Effector memory CD4-positive, alpha-beta T cell (primary cell): ENCODE data around the gene INTS15.

Experiments used
- DNase-seq, 3 donors: peaks; one replicate each; pipeline ENCODE4 v3.0.0-alpha.2; 2020
- H3K27ac ChIP-seq: 2 replicates; pipeline ENCODE4 v1.7.0; 2013; ENCODE audit warnings: mild to moderate bottlenecking, low read length, moderate library complexity; ENCODE audit not compliant: insufficient read depth, poor library complexity, severe bottlenecking
- H3K27me3 ChIP-seq: replicated peaks from 2 replicates; pipeline ENCODE4 v1.7.0; 2013; ENCODE audit warnings: mild to moderate bottlenecking, low read length; ENCODE audit not compliant: insufficient read depth, control insufficient read depth, poor library complexity, severe bottlenecking
- H3K36me3 ChIP-seq: 2 replicates; pipeline ENCODE4 v1.7.0; 2013; ENCODE audit warnings: mild to moderate bottlenecking, low read length, moderate library complexity; ENCODE audit not compliant: control insufficient read depth, insufficient read depth
- H3K4me1 ChIP-seq: 2 replicates; pipeline ENCODE4 v1.7.0; 2013; ENCODE audit warnings: low read length, mild to moderate bottlenecking; ENCODE audit not compliant: control insufficient read depth, insufficient read depth, poor library complexity, severe bottlenecking
- H3K4me3 ChIP-seq: 2 replicates; pipeline ENCODE4 v1.7.0; 2013; ENCODE audit warnings: low read length, low read depth, mild to moderate bottlenecking; ENCODE audit not compliant: insufficient read depth, poor library complexity, severe bottlenecking
- H3K9me3 ChIP-seq: 2 replicates; pipeline ENCODE4 v1.7.0; 2013; ENCODE audit warnings: mild to moderate bottlenecking, low read length, moderate library complexity; ENCODE audit not compliant: control insufficient read depth

Gene INTS15

DNA sequence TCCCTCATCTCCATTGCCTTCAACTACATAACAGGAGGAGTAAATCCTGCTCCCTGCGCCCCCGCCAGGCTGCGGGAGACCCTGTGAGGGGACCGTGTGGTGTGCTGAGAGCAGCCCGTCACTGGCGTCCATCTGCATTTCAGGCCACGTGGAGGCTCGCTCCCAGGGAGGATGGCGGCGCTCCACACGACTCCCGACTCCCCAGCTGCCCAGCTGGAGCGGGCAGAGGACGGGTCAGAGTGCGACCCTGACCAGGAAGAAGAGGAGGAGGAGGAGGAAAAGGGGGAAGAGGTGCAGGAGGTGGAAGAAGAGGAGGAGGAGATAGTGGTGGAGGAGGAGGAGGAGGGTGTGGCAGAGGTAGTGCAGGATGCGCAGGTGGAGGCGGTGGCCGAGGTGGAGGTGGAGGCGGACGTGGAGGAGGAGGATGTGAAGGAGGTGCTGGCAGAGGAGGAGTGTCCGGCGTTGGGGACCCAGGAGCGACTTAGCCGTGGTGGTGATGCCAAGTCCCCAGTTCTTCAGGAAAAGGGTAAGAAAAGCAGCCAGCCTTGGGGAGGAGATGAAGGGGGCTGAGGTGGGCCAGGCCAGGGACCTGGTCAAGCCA lies 52.5 kb downstream of the INTS15 start:
- Histone ChIP-seq H3K36me3 (peaks cover 49% of the 10 kb centered on the region), H3K27ac (no peak overlapping the region), H3K27me3 (no peaks in the 10 kb centered on the region), H3K4me1 (peaks cover 9% of the 10 kb centered on the region), H3K9me3 (no peaks in the 10 kb centered on the region), H3K4me3 (no peak overlapping the region)
- no peak for DNase-seq

DNA sequence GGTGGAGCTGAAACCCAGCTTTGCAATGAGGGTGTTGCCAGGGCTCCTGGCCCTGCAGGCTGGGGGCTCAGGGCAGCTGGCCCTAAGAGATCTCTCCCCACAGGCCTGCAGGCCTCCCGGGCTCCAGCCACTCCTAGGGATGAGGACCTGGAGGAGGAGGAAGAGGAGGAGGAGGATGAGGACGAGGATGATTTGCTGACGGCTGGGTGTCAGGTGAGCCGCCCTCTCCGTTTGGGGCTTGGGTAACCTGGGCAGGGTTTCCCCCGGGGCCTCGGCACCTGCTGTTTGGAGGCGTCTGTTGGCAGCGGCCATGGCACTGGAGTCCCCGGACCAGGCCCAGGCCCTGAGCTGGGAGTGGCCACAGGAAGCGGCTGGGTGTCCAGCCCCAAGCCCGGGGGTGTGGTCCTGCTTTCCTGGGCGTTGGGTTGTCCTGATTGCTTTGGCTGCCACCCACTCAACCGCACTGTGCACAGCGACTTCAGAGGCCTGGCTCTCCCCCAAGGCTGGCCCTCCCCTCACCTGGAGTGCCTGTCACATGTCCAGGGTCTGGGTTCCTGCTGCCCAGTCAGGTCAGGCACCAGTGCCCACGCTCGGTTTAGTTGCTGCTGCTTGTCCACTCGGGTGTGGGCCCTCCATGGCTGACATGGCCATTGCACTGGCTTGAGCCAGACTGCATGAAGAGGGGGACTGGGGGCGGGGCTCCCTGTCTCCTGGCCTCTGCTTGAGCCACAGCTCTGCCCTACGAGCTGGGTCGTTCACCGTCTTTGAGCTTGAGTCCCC lies 53.2 kb downstream of the INTS15 start:
- Histone ChIP-seq H3K36me3 (peaks cover 55% of the 10 kb centered on the region), H3K4me1 (peaks cover 6% of the 10 kb centered on the region), H3K27ac (no peak overlapping the region), H3K4me3 (no peak overlapping the region), H3K27me3 (no peaks in the 10 kb centered on the region), H3K9me3 (no peaks in the 10 kb centered on the region)
- no peak for DNase-seq

DNA sequence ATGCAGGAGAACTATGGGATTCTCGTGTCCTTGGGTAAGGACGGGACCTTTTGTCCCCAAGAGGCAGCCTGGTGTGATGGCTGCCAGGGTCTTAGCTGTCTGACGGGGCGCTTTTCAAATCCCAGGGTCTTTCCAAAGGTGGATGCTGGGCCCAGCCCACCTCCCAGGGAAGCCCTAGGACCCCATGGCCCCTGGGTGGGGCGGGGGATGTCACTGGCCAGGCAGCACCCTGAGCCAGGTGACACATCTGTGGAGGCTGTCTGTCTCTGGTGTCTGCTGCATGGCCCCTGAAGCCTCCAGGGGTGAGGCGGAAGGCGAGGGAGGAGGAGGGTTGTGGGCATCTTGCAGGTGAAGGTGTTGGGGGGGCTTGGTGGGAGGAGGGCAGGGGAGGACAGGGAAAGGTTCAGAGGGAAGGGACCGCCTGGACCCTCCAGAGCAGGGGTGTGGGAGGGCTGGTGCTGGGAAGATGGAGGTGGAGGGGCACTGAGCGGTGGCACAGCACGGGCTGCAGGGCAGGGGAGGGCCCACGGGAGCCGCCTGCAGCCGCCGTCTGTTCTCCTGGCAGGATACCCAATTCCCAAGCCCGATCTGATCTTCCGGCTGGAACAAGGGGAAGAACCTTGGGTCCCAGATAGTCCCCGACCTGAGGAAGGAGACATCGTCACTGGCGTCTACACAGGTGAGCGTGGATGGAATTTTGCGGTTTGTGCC lies 54.2 kb downstream of the INTS15 start:
- no peak for DNase-seq

DNA sequence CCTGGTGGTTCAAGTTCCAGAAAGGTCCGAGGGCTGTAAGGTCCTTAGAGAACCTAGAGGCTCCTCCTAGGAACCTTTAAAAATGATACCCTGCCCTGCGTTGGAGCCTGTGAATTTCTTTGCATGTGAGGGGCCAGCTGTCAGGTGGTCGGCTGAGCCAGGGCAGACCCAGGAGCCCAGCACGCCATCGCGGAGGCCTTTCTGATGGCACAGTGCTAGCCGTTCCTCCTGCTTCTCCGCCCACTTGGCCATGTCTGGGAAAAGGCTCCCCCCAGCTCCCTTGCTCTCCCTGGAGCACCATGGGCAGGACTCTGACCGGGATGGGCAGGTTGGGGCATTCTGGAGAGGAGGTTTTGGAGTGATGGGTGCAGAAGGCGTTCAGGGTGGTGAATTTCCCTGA lies 54.9 kb downstream of the INTS15 start:
- DNase-seq, result no peak
- Histone ChIP-seq H3K4me3 (no peak overlapping the region), H3K4me1 (no peaks in the 10 kb centered on the region), H3K9me3 (no peaks in the 10 kb centered on the region), H3K27ac (no peak overlapping the region), H3K27me3 (no peaks in the 10 kb centered on the region), H3K36me3 (peaks cover 72% of the 10 kb centered on the region)

More for the DNA sequence above, 54.2 kb downstream of the INTS15 start:
- no peak overlapping the region for H3K4me3 ChIP-seq
- no peaks in the 10 kb centered on the region for H3K27me3 ChIP-seq
- no peaks in the 10 kb centered on the region for H3K4me1 ChIP-seq
- H3K9me3 ChIP-seq, result no peaks in the 10 kb centered on the region
- peaks cover 65% of the 10 kb centered on the region for H3K36me3 ChIP-seq
- H3K27ac ChIP-seq, result no peak overlapping the region

DNA sequence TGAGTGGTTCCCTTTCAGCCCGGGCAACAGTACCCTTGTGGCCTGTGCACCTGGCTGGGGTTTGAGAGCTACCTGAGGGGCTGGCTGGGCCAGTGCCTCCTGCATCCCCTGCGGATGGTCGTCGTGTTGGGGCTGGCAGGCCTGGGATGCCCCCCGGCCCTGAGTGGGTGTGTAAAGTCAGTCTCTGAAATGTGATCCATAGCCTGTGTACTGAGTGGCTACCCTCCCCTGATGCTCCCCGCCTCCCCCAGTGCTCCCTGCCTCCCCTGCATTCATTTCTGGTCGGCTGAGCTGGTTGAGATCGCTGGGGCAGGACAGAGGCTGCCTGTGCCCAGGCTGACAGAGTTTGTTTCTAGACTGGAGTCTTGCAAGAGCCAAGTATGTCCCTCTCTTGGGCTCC lies 56.6 kb downstream of the INTS15 start:
- no peak overlapping the region for H3K4me3 ChIP-seq
- no peaks in the 10 kb centered on the region for H3K9me3 ChIP-seq
- no peaks in the 10 kb centered on the region for H3K4me1 ChIP-seq
- no peak overlapping the region for H3K27ac ChIP-seq
- no peaks in the 10 kb centered on the region for H3K27me3 ChIP-seq
- no peak for DNase-seq
- H3K36me3 ChIP-seq, result peaks cover 82% of the 10 kb centered on the region

DNA sequence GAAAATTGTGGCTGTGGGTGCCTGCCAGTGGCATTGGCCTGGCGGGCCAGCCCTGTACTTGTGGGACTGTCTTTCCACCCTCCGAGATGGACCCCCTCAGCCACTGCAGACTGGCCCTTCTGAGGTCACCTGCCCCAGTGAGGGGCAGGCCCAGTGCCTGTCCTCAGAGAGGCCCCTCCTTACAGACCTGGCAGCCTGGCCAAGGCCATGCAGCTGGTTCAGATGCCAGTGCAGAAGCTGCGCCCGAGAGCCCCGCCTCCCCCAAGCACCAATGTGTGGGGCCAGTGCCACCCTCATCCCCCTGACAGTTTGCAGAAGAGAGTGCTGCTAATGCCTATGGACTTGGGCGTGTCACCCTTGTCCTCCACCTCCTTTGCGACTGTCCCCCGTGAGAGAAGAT lies 57.3 kb downstream of the INTS15 start:
- Histone ChIP-seq H3K9me3 (no peaks in the 10 kb centered on the region), H3K4me3 (no peak overlapping the region), H3K4me1 (no peaks in the 10 kb centered on the region), H3K36me3 (peaks cover 84% of the 10 kb centered on the region), H3K27ac (no peak overlapping the region), H3K27me3 (no peaks in the 10 kb centered on the region)
- DNase-seq, result no peak

DNA sequence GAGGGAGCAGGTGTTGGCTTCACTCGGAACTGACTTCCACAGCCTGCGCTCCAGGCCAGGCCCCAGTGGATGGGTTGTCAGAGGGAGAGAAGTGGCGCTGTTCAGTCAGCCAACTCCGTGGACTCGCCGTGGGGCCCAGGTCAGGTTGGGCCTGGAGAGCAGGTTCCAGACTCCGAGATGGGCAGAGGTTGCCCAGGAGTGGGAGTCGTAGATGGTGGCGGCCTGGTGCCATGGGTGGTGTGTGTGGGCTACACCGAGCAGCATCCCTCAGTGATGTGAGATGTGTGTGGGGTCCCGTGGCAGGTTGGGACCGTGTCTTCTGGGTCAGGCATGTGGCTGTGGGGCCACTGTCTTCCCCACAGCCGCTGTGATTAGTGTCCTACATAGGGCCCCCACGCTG lies 57.7 kb downstream of the INTS15 start:
- no peak overlapping the region for H3K27ac ChIP-seq
- H3K27me3 ChIP-seq, result no peaks in the 10 kb centered on the region
- no peak for DNase-seq
- H3K36me3 ChIP-seq, result peaks cover 84% of the 10 kb centered on the region
- H3K9me3 ChIP-seq, result no peaks in the 10 kb centered on the region
- H3K4me1 ChIP-seq, result no peaks in the 10 kb centered on the region
- no peak overlapping the region for H3K4me3 ChIP-seq

DNA sequence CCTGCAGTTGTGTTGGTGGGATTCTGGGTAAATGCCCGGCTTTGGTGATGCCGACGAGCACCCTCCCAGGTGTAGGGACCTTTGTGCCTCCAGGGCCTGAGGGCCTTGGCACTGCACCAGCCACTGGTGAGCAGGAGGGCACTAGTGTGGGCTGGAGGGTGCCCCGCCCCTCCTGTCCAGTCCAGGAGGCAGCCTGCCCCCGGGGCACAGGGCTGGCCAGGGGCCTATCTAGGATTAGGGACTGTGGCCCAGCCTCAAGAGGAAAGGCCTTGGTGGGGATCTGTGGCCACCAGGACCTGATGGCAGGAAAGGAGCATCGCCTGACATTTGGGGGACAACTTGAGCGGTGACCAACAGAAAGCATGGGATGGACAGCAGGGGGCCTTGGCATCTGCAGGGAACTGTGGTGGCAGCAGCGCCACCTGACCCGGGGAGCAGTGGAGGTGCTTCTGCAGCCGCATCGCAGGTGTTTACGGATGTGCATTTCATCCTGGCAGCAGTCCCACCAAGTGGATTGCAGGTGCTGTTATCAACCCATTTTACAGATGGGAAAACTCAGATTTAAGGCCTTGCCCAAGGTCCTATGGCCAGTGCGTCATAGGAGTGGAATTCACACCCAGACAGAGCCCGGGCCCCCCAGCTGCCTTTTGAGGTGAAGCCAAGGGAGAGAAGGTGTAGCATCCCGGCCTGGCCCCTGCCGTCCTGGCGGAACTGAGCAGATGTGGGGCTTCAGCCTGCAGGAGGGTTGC lies 58.4 kb downstream of the INTS15 start:
- peaks cover 80% of the 10 kb centered on the region for H3K36me3 ChIP-seq
- no peak for DNase-seq
- no peaks in the 10 kb centered on the region for H3K4me1 ChIP-seq
- no peak overlapping the region for H3K27ac ChIP-seq
- no peaks in the 10 kb centered on the region for H3K27me3 ChIP-seq
- no peaks in the 10 kb centered on the region for H3K9me3 ChIP-seq
- H3K4me3 ChIP-seq, result no peak overlapping the region

DNA sequence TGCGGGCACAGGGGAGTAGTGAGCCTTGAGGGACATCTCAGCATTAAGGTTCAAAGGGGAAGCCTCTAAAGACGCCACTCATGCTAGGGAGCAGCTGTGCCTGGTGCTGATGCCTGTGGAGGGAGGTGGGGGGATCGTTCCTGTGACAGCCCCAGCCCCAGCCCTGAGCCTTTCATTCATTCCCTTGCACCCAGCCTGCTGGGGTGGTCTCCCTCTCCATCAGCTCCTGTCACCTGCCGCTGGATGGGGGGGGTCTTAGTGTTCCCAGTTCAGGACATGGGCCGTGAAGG lies 58.9 kb downstream of the INTS15 start:
- Histone ChIP-seq H3K27me3 (no peaks in the 10 kb centered on the region), H3K9me3 (no peaks in the 10 kb centered on the region), H3K27ac (no peak overlapping the region), H3K36me3 (peaks cover 74% of the 10 kb centered on the region), H3K4me1 (no peaks in the 10 kb centered on the region), H3K4me3 (no peak overlapping the region)
- no peak for DNase-seq
